ENCODE measurements around the gene PDGFB. TPM values are rescaled to one million over a fixed set of nuclear protein-coding genes. Genes with fewer than 3 reads are reported as not detected.

Gene PDGFB
- not detected for total RNA-seq

DNA sequence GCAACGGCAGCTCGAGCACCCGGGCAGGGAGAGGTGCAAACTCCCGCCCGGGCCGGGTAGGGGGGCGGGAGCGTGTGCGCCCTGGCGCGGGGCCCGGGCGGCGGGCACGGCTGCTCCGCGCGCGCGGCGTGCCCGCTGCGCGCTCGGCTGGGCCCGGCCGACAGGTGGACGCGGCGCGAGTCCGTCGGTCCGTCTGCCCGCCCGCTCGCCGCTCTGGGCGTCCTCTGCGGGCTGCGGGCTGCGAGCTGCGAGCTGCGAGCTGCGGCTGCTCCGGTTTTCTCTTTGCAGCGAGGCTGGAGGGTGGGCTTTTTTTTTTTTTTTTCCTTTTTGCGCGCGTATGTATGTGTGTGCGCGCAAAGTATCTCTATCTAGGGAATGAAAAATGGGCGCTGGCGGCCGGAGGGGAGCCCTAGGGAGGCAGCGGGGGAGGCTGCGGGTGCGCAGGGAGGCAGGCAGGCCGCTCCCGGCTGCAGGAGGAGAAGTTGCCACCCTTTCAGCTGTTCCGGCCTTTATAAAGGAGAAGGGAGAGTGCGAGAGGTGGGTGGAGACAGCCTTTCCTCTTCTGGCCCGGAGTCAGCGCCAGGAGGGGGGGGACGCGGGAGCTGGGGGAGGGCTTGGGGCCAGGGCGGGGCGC is at the start of gene PDGFB:
TSS of gene PDGFB (minus strand) at position 487 of the 634 bp plus-strand sequence. CDS start 1,019 bp downstream, outside the sequence.

Other genes starting within 250 kb of the PDGFB start
- gene APOBEC3C, start 230.7 kb downstream of the PDGFB start, total RNA-seq, result 10 to 100 TPM; 15.5 to 19.6 TPM
- gene APOBEC3D, start 223.9 kb downstream of the PDGFB start, total RNA-seq, result 1 to 10 TPM; 5.9 to 7.3 TPM
- 1 to 10 TPM; 4.1 to 8.0 TPM for gene APOBEC3F, start 204.1 kb downstream of the PDGFB start, total RNA-seq
- gene APOBEC3G, start 167.7 kb downstream of the PDGFB start, total RNA-seq, result 10 to 100 TPM; 25.0 to 25.8 TPM
- under 1 TPM in 1 of 2 donors, not detected in 1; 0.69 TPM for gene APOBEC3H, start 147.7 kb downstream of the PDGFB start, total RNA-seq
- gene CBX7, start 92.3 kb downstream of the PDGFB start, total RNA-seq, result 1 to 10 TPM; 2.0 to 3.8 TPM
- 1,000 to 10,000 TPM in 1 of 2 donors, 100 to 1,000 TPM in 1; 905 to 1,405 TPM for gene RPL3, start 74.6 kb upstream of the PDGFB start, total RNA-seq
- gene SYNGR1, start 105.0 kb upstream of the PDGFB start, total RNA-seq, result 10 to 100 TPM; 31.7 to 67.6 TPM
- 10 to 100 TPM; 13.4 to 14.3 TPM for gene TAB1, start 154.8 kb upstream of the PDGFB start, total RNA-seq
- gene MGAT3, start 212.0 kb upstream of the PDGFB start, total RNA-seq, result under 1 TPM in 1 of 2 donors, not detected in 1; under 0.01 TPM

Data from melanocyte of skin (primary cell).